Measurements from ENCODE around the gene LRR1. TPM values are rescaled to one million over a fixed set of nuclear protein-coding genes. Genes with fewer than 3 reads are reported as not detected.

Gene LRR1
- total RNA-seq, 2 donors from 2014 or later: 24.3 to 39.8 TPM

GRCh38 chr14:49619730-49620129 is 21.0 kb downstream of the LRR1 start:
- H3K27ac ChIP-seq: peak overlapping the region; percentile 96
- H3K27me3 ChIP-seq: no peaks in the 10 kb centered on the region
- TF ChIP-seq, protein P1, sequence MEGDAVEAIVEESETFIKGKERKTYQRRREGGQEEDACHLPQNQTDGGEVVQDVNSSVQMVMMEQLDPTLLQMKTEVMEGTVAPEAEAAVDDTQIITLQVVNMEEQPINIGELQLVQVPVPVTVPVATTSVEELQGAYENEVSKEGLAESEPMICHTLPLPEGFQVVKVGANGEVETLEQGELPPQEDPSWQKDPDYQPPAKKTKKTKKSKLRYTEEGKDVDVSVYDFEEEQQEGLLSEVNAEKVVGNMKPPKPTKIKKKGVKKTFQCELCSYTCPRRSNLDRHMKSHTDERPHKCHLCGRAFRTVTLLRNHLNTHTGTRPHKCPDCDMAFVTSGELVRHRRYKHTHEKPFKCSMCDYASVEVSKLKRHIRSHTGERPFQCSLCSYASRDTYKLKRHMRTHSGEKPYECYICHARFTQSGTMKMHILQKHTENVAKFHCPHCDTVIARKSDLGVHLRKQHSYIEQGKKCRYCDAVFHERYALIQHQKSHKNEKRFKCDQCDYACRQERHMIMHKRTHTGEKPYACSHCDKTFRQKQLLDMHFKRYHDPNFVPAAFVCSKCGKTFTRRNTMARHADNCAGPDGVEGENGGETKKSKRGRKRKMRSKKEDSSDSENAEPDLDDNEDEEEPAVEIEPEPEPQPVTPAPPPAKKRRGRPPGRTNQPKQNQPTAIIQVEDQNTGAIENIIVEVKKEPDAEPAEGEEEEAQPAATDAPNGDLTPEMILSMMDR (IDR thresholded peaks at IDR 0.05): no peak

GRCh38 chr14:49620182-49621113 is 21.7 kb downstream of the LRR1 start, which contains the start of the genes MGAT2 and RPL36AL:
Gene MGAT2, plus strand, starts transcription at chr14:49620799. Its CDS starts 470 bp downstream, at chr14:49621269.
Gene RPL36AL, minus strand, starts transcription at chr14:49620626. Its CDS starts 1,522 bp downstream, at chr14:49619104.
- peak; percentile 99 for DNase-seq
- TF ChIP-seq, protein P1 (IDR thresholded peaks at IDR 0.05): no peak
- peaks cover 9% of the 10 kb centered on the region for H3K4me1 ChIP-seq

More at GRCh38 chr14:49619730-49620129, 21.0 kb downstream of the LRR1 start:
- intact Hi-C loops (cut with DNase I): loop anchor here (5.0 kb wide), 1 partner anchor 32 kb away; the partner anchor contains the start of gene RPS29
- H3K36me3 ChIP-seq: no peaks in the 10 kb centered on the region
- no peaks in the 10 kb centered on the region for H3K9me3 ChIP-seq
- no peak for DNase-seq
- peak overlapping the region; percentile 68 for H3K4me3 ChIP-seq
- H3K4me1 ChIP-seq: peaks cover 9% of the 10 kb centered on the region
- peak overlapping the region; percentile 86 to 99 for H3K9ac ChIP-seq (ENCODE audit: low read depth in 2 of 2, low read length in 2 of 2)

GRCh38 chr14:49621114-49621881 is 22.6 kb downstream of the LRR1 start:
- H3K4me3 ChIP-seq: peak overlapping the region; percentile 68

More at GRCh38 chr14:49620182-49621113, 21.7 kb downstream of the LRR1 start, which contains the start of the genes MGAT2 and RPL36AL:
- no peaks in the 10 kb centered on the region for H3K27me3 ChIP-seq
- peak within 1 kb of the TSS; percentile 68 for H3K4me3 ChIP-seq
- H3K36me3 ChIP-seq: no peaks in the 10 kb centered on the region
- H3K9ac ChIP-seq (ENCODE audit: low read depth in 2 of 2, low read length in 2 of 2): peak within 1 kb of the TSS; percentile 89 to 99
- intact Hi-C loops (cut with DNase I): loop anchor here (5.0 kb wide), 1 partner anchor 33 kb away; the partner anchor contains the start of gene RPS29
- H3K9me3 ChIP-seq: no peaks in the 10 kb centered on the region
- H3K27ac ChIP-seq: peak within 1 kb of the TSS; percentile 96

DNA sequence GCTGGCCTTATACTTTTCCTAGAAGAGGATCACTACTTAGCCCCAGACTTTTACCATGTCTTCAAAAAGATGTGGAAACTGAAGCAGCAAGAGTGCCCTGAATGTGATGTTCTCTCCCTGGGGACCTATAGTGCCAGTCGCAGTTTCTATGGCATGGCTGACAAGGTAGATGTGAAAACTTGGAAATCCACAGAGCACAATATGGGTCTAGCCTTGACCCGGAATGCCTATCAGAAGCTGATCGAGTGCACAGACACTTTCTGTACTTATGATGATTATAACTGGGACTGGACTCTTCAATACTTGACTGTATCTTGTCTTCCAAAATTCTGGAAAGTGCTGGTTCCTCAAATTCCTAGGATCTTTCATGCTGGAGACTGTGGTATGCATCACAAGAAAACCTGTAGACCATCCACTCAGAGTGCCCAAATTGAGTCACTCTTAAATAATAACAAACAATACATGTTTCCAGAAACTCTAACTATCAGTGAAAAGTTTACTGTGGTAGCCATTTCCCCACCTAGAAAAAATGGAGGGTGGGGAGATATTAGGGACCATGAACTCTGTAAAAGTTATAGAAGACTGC is 23.4 kb downstream of the LRR1 start:
- H3K27me3 ChIP-seq: no peaks in the 10 kb centered on the region
- TF ChIP-seq, protein P1 (IDR thresholded peaks at IDR 0.05): no peak
- peak overlapping the region in 1 of 2 donors; percentile 99 for H3K9ac ChIP-seq (ENCODE audit: low read depth in 2 of 2, low read length in 2 of 2)
- no peak overlapping the region for H3K27ac ChIP-seq
- H3K9me3 ChIP-seq: no peaks in the 10 kb centered on the region
- no peaks in the 10 kb centered on the region for H3K36me3 ChIP-seq
- no peak for DNase-seq
- H3K4me1 ChIP-seq: peaks cover 9% of the 10 kb centered on the region
- H3K4me3 ChIP-seq: peak overlapping the region; percentile 68
- intact Hi-C loops (cut with DNase I): loop anchor here (5.0 kb wide), 1 partner anchor 35 kb away; the partner anchor contains the start of gene RPS29

More at GRCh38 chr14:49621114-49621881, 22.6 kb downstream of the LRR1 start:
- Histone ChIP-seq H3K27ac (peak overlapping the region; percentile 96), H3K4me1 (peaks cover 9% of the 10 kb centered on the region), H3K27me3 (no peaks in the 10 kb centered on the region), H3K36me3 (no peaks in the 10 kb centered on the region), H3K9ac (ENCODE audit: low read depth in 2 of 2, low read length in 2 of 2) (peak overlapping the region; percentile 89 to 99), H3K9me3 (no peaks in the 10 kb centered on the region)
- intact Hi-C loops (cut with DNase I): loop anchor here (5.0 kb wide), 1 partner anchor 34 kb away; the partner anchor contains the start of gene RPS29
- TF ChIP-seq, protein P1 (IDR thresholded peaks at IDR 0.05): no peak
- DNase-seq: peak; percentile 67

Data from colonic mucosa (tissue), 4 donors.